H1 (cell line): ENCODE measurements around the gene SZT2. TPM values are rescaled to one million over a fixed set of nuclear protein-coding genes. Genes with fewer than 3 reads are reported as not detected.

Experiments used
- ATF3 ChIP-seq: IDR thresholded peaks from 2 replicates; pipeline ENCODE4 v1.6.1; 2011; ENCODE audit warnings: low read depth, mild to moderate bottlenecking, low read length; ENCODE audit not compliant: insufficient read depth
- BACH1 ChIP-seq: IDR thresholded peaks from 2 replicates; pipeline ENCODE4 v1.6.1; 2012; ENCODE audit warnings: low read length, improper control_type of control experiment
- polyA plus RNA-seq, 7 experiments: library from polyadenylated mRNA; depleted of rRNA in 3 of 7; stranded (reverse) in 5 of 7; unstranded in 2 of 7; fragments of >200 nt in 5 of 7; fragments of 200-250 nt in 2 of 7; gene quantifications; 1 replicate in 5 of 7; 2 replicates in 1 of 7; 4 replicates in 1 of 7; pipeline versions ENCODE4 v1.2.1 to v1.2.3, GENCODE V29; 2011 to 2013; ENCODE audit warnings: missing spikeins in 2 of 7, mixed read lengths in 2 of 7
- total RNA-seq: library from RNA; stranded (reverse); fragmentation: NEBNext Ultra II Directional; extraction: Animal tissue kit (Norgen Biotek cat#: 25700); gene quantifications from 2 replicates; pipeline ENCODE4 v1.2.1, GENCODE V29; 2021

The SZT2 gene
- total and polyA plus RNA-seq, 2 of the 8 experiments (the other 6 are each of a cell fraction or from before 2014, with no cell fraction given), result 4.7 to 12.9 TPM

DNA sequence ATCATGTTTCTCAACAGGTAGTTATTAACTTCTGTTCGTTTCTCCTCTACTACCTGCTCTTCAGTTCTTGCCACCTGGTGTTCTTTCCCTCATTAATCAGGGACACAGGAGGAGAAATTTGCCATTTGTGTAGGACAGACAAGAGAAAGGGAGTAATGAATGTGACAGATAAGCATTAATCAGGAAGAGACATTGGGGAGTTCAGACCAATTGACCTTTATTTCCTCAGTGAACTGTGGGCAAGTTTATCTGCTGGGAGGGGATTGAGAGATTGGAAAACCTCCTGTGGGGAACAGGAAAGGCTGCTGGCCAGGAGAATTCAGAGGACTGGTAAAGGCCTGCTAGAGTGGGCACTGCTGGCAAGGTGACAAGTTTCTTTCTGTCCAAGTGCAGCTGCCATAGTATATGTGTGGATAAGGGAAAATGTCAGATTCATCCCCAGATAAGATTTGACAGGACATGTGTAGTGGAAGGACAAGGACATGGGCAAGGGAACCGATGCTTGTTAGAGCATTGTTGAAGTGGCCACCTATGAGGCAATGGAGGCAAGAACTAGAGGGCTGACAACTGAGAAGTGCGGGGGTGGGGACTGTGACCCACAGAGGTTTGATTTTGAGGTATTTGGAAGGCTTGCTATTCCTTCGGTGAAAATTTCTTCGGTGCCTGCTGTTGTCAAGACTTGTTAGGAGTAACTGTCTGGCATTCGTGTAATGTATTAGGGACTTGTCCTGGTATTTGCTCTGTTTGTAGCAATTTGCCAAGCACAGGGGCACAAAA lies 12.6 kb downstream of the SZT2 start (continued):
- no peak for TF ChIP-seq ATF3
- TF ChIP-seq BACH1, result no peak
